Measurements from ENCODE around the gene SERPINC1. TPM values are rescaled to one million over a fixed set of nuclear protein-coding genes. Genes with fewer than 3 reads are reported as not detected.

Gene SERPINC1
- total RNA-seq, 6 donors from 2014 or later = 0.26 to 1.5 TPM; not detected in 4

DNA sequence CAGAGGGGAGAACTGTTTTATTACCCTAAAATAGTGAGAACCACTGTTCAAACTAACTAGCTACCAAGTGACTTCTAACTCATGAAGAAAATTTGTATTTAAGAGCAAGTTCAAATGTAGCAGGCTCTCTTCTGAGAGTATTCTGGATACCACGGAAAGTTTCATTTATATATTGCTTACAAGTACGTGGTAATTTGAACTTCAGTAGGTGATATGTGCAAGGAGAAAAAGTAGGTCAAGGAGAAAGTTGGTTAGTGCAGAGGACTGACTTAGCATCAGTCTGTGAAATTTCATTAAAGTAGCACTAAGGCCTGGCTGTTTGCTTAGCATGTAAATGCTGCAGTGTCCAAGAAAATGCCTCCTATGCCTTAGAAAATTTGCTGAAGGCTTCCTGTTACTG lies 16.7 kb downstream of the SERPINC1 start:
- no peaks in the 10 kb centered on the region for H3K27me3 ChIP-seq
- no peak overlapping the region for H3K4me3 ChIP-seq
- no peaks in the 10 kb centered on the region for H3K9me3 ChIP-seq
- H3K36me3 ChIP-seq = no peaks in the 10 kb centered on the region
- DNase-seq (no peak), ATAC-seq (ENCODE audit: low FRiP score in 2 of 2) (no peak)
- no peak for TF ChIP-seq POLR2AphosphoS5 (IDR thresholded peaks at IDR 0.05)
- 63 to 67% methylated on average over 2 of the region's 2 CpGs for WGBS, 2 donors
- H3K27ac ChIP-seq = no peak overlapping the region
- H3K4me1 ChIP-seq = peaks cover 0 to 8% (median 1%) of the 10 kb centered on the region in 4 donors

DNA sequence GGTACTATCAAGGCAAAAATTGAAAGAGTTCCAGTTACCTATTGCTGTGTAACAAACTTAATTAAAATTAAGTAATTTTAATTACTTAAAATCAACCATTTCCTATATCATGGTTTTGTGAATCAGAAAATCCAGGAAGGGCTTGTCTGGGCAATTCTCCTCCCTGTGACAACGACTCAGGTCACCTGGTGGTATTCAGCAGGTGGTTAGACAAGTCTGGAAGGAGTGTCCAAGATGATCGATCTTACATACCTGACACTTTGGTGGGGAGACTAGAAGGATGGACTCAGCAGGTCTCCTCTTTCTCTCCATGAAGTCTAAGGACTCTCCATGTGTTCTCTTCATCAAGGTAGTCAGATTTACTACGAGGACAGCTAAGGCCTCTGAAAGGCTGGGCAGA lies 22.9 kb downstream of the SERPINC1 start:
- Histone ChIP-seq H3K27me3 (no peaks in the 10 kb centered on the region), H3K4me1 (no peaks in the 10 kb centered on the region), H3K36me3 (no peaks in the 10 kb centered on the region), H3K9me3 (no peaks in the 10 kb centered on the region), H3K4me3 (no peak overlapping the region), H3K27ac (no peak overlapping the region)
- ATAC-seq (ENCODE audit: low FRiP score in 2 of 2) (no peak), DNase-seq (no peak)
- TF ChIP-seq EP300 (IDR thresholded peaks at IDR 0.05) (no peak), POLR2A (IDR thresholded peaks at IDR 0.05) (no peak), POLR2AphosphoS5 (IDR thresholded peaks at IDR 0.05) (no peak)
- TF ChIP-seq, protein P1, sequence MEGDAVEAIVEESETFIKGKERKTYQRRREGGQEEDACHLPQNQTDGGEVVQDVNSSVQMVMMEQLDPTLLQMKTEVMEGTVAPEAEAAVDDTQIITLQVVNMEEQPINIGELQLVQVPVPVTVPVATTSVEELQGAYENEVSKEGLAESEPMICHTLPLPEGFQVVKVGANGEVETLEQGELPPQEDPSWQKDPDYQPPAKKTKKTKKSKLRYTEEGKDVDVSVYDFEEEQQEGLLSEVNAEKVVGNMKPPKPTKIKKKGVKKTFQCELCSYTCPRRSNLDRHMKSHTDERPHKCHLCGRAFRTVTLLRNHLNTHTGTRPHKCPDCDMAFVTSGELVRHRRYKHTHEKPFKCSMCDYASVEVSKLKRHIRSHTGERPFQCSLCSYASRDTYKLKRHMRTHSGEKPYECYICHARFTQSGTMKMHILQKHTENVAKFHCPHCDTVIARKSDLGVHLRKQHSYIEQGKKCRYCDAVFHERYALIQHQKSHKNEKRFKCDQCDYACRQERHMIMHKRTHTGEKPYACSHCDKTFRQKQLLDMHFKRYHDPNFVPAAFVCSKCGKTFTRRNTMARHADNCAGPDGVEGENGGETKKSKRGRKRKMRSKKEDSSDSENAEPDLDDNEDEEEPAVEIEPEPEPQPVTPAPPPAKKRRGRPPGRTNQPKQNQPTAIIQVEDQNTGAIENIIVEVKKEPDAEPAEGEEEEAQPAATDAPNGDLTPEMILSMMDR (IDR thresholded peaks at IDR 0.05) = no peak
- WGBS, 2 donors = 63 to 96% methylated on average over 3 of the region's 3 CpGs

DNA sequence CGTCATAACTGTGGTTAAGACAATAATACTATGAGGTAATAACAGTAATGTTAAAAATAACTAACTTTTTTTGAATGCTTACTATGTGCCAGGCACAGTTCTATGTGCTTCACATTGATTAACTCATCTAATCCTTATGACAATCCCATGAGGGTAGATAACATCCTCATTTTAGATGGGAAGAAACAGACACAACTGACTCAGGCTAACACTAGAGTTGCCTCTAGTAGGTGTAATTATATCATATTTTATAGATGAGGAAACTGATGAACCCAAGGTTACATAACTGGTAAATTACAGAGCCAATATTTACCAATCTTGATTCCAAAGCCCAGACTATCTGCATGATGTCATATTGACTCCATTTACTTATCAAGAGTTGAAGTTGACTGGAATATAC lies 23.5 kb downstream of the SERPINC1 start:
- ATAC-seq (ENCODE audit: low FRiP score in 2 of 2) (no peak), DNase-seq (no peak)
- Histone ChIP-seq H3K27ac (no peak overlapping the region), H3K9me3 (no peaks in the 10 kb centered on the region), H3K27me3 (no peaks in the 10 kb centered on the region), H3K4me3 (no peak overlapping the region), H3K36me3 (no peaks in the 10 kb centered on the region), H3K4me1 (no peaks in the 10 kb centered on the region)
- TF ChIP-seq EP300 (IDR thresholded peaks at IDR 0.05) (no peak), POLR2A (IDR thresholded peaks at IDR 0.05) (no peak), POLR2AphosphoS5 (IDR thresholded peaks at IDR 0.05) (no peak)
- TF ChIP-seq, protein P1 (IDR thresholded peaks at IDR 0.05) = no peak
- WGBS, 2 donors = 93 to 100% methylated on average over 1 of the region's 1 CpG

DNA sequence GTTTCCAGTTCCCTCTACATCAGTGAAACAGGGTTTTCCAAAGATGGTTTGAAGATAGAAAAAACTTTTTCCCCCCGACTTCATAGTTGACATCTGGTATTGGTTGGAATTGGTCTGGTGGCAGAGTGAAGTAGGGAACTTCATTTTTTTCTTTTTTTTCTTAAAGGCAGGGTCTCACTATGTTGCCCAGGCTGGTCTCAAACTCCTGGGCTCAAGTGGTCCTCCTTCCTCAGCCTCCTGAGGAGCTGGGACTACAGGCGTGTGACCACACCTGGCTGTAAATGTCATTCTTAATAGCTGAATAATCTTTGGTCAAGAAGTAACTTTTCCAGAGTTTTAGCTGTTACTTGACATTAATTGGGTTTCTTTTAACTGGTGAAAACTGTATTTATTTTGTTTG lies 27.2 kb downstream of the SERPINC1 start:
- no peak for TF ChIP-seq POLR2AphosphoS5 (IDR thresholded peaks at IDR 0.05)
- TF ChIP-seq EP300 (IDR thresholded peaks at IDR 0.05) = no peak
- no peak for TF ChIP-seq POLR2A (IDR thresholded peaks at IDR 0.05)
- TF ChIP-seq, protein P1 (IDR thresholded peaks at IDR 0.05) = no peak
- ATAC-seq (ENCODE audit: low FRiP score in 2 of 2) (no peak), DNase-seq (no peak)
- H3K4me3 ChIP-seq = no peak overlapping the region
- H3K27me3 ChIP-seq = no peaks in the 10 kb centered on the region
- H3K4me1 ChIP-seq = no peaks in the 10 kb centered on the region
- no peaks in the 10 kb centered on the region for H3K9me3 ChIP-seq
- peaks cover 10 to 21% (median 13%) of the 10 kb centered on the region in 4 donors for H3K36me3 ChIP-seq
- no peak overlapping the region for H3K27ac ChIP-seq
- WGBS, 2 donors = 92 to 98% methylated on average over 2 of the region's 2 CpGs

DNA sequence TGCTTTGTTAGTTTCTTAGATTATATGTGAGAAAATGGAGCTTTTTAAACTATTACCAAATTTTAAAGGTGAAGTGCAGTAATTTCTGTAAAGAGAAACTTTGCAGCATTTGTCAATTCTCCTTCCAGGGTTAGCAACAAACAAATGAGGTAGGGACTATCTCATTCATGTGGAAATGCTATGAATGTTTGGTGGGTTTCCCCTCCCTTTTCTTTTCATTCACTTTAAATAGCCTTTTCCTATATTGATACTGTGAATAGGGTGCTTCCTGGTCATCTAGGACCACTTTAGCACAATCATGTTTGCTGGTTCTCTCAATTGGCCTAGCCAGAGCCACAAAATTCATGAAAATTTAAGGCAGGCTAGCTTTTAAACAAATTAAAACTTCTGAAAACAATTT lies 28.4 kb downstream of the SERPINC1 start:
- Histone ChIP-seq H3K27me3 (no peaks in the 10 kb centered on the region), H3K9me3 (no peaks in the 10 kb centered on the region), H3K36me3 (peaks cover 10 to 21% (median 13%) of the 10 kb centered on the region in 4 donors), H3K4me3 (no peak overlapping the region), H3K27ac (no peak overlapping the region), H3K4me1 (no peaks in the 10 kb centered on the region)
- no peak for ATAC-seq (ENCODE audit: low FRiP score in 2 of 2)
- DNase-seq = no peak
- TF ChIP-seq POLR2A (IDR thresholded peaks at IDR 0.05) = no peak
- no peak for TF ChIP-seq EP300 (IDR thresholded peaks at IDR 0.05)
- TF ChIP-seq POLR2AphosphoS5 (IDR thresholded peaks at IDR 0.05) = no peak
- TF ChIP-seq, protein P1 (IDR thresholded peaks at IDR 0.05) = no peak

All from upper lobe of left lung (tissue), 6 donors.